Naive thymus-derived CD8-positive, alpha-beta T cell (primary cell): ENCODE results near the gene NPTXR. TPM values are rescaled to one million over a fixed set of nuclear protein-coding genes. Genes with fewer than 3 reads are reported as not detected.

Experiments used
- ATAC-seq, 2 donors: fragments of 150-1000 bp; cut with Tn5 transposase in 1 of 2; sonication (Bioruptor Pico), chemical (Tn5 transposase) in 1 of 2; 1 replicate in 1 of 2; 2 replicates in 1 of 2; pipeline ENCODE4 v1.10.0; 2021; ENCODE audit warnings: mild to moderate bottlenecking in 2 of 2, moderate library complexity in 2 of 2
- POLR2A ChIA-PET: fragments of 350-600 bp; sonication (Branson Sonifier 250); formaldehyde crosslinking; loops from one replicate; lab custom pipeline; 2021; ENCODE audit warnings: antibody characterized with exemption; lab: Charles Lee
- DNase-seq, 10 donors: peaks; one replicate each; pipeline versions ENCODE4 v3.0.0 to v3.0.0-alpha.2; 2020 to 2022
- H3K27ac Mint-ChIP-seq, 10 donors: one replicate each; pipeline ENCODE4 v1.8.0; 2020 to 2022; ENCODE audit warnings: mild to moderate bottlenecking in 10 of 10, mixed read lengths in 10 of 10, moderate library complexity in 4 of 10, inconsistent platforms in 1 of 10
- H3K27me3 Mint-ChIP-seq, 5 donors: one replicate each; pipeline ENCODE4 v1.8.0; 2021 to 2022; ENCODE audit warnings: mixed read lengths in 5 of 5
- H3K36me3 Mint-ChIP-seq, 3 donors: one replicate each; pipeline ENCODE4 v1.8.0; 2020 to 2022; ENCODE audit warnings: mixed read lengths in 3 of 3, mild to moderate bottlenecking in 2 of 3, inconsistent platforms in 1 of 3
- H3K4me1 Mint-ChIP-seq, 4 donors: one replicate each; pipeline ENCODE4 v1.8.0; 2021 to 2022; ENCODE audit warnings: mixed read lengths in 4 of 4
- H3K4me3 Mint-ChIP-seq, 10 donors: one replicate each; pipeline ENCODE4 v1.8.0; 2020 to 2022; ENCODE audit warnings: mild to moderate bottlenecking in 10 of 10, mixed read lengths in 10 of 10, moderate library complexity in 6 of 10, inconsistent platforms in 1 of 10
- H3K9me3 Mint-ChIP-seq, 9 donors: one replicate each; pipeline ENCODE4 v1.8.0; 2020 to 2022; ENCODE audit warnings: mixed read lengths in 9 of 9, mild to moderate bottlenecking in 3 of 9, inconsistent platforms in 1 of 9, moderate library complexity in 1 of 9
- polyA plus RNA-seq, 3 donors: library from polyadenylated mRNA; unstranded; fragments of 300-500 nt; fragmentation: Illumina TruSeq; gene quantifications; one replicate each; pipeline ENCODE4 v1.2.3, GENCODE V29; 2021
- total RNA-seq, 8 experiments: library from RNA in 2 of 8; stranded (reverse) in 2 of 8; gene quantifications; one replicate each; pipeline ENCODE4 v1.2.3 and lab custom pipeline; 2021 to 2026

The NPTXR gene
- total and polyA plus RNA-seq, 5 experiments from 2014 or later = 0.73 to 12.6 (median 1.1) TPM

DNA sequence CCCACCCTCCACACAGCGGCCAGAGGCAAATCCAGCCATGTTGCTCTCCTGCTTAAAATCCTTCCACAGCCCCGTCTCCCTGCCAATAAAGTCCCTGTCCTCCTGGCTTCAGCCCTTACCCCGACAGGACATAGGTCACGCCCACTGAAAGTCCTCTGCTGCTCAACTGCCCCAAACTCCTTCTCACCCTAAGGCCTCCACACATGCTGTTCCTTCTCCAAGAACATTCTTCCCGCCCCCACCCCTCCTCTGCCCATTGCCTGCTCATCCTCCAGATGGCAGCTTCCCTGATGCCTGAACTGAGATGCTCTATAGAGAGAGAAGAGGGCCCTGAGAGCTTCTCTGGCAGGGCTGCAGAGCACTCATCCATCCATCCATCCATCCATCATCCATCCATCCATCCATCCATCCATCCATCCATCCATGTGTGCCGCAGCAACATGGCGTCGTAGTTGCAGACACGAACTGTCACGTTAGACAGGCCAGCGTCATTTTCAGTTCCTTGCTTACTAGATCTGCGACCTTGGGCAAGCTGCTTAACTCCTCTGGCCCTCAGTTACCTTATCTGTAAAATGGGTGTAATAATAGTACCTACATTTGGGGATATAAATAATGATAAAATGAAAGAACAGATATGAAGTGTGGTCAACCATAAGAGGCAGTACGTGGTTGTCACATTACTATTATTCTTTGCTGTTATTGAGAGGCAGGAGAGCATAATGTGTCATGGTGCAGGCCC is 9.4 kb downstream of the NPTXR start:
- peaks cover 0 to 12% (median 0%) of the 10 kb centered on the region in 3 donors for H3K36me3 Mint-ChIP-seq
- H3K27ac Mint-ChIP-seq = peak overlapping the region in 1 of 10 donors; percentile 47

DNA sequence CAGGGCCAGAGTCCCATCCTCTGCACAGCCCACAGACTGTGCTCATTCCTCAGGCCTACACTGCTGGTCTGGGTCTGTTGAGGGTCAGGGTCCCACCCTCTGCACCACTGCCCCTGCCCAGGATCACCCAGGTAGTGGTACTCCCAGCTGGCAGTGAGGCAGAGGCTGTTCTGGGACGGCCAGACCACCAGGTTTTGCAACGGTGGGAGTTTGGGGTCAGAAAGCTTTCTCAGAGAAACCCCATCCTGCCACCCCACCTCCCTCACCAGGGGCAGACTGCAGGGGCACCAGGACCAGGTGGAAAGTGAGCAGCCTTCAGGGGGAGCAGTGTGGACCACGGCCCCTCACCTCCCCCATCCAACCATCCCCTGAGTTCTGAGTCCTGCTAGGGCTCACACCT is 10.8 kb downstream of the NPTXR start:
- H3K36me3 Mint-ChIP-seq = peaks cover 0 to 10% (median 0%) of the 10 kb centered on the region in 3 donors
- ATAC-seq = no peak
- H3K4me3 Mint-ChIP-seq = no peak overlapping the region
- H3K9me3 Mint-ChIP-seq = no peaks in the 10 kb centered on the region
- DNase-seq = peak in 1 of 10 donors; percentile 3
- no peak overlapping the region for H3K27ac Mint-ChIP-seq
- POLR2A ChIA-PET = interaction anchor here (0.5 kb wide), 1 partner anchor 89 kb away, joined by 3 read pairs; no protein-coding TSS in a partner anchor
- H3K4me1 Mint-ChIP-seq = peaks cover 0 to 10% (median 1%) of the 10 kb centered on the region in 4 donors
- peaks cover 0 to 5% (median 0%) of the 10 kb centered on the region in 5 donors for H3K27me3 Mint-ChIP-seq

More for the DNA sequence above, 9.4 kb downstream of the NPTXR start:
- peak in 1 of 10 donors; percentile 14 for DNase-seq
- no peak for ATAC-seq
- POLR2A ChIA-PET = interaction anchor here (0.6 kb wide), 3 partner anchors 73 to 472 kb away, joined by 3 to 6 read pairs (median 3); no protein-coding TSS in a partner anchor
- Mint-ChIP-seq H3K27me3 (peaks cover 0 to 5% (median 0%) of the 10 kb centered on the region in 5 donors), H3K9me3 (no peaks in the 10 kb centered on the region), H3K4me3 (no peak overlapping the region), H3K4me1 (peaks cover 0 to 13% (median 1%) of the 10 kb centered on the region in 4 donors)

GRCh38 chr22:38832005-38832978 is 11.5 kb downstream of the NPTXR start:
- H3K27me3 Mint-ChIP-seq = peaks cover 0 to 5% (median 0%) of the 10 kb centered on the region in 5 donors
- ATAC-seq (no peak), DNase-seq (peak in 1 of 10 donors; percentile 54)
- no peak overlapping the region for H3K27ac Mint-ChIP-seq
- H3K4me3 Mint-ChIP-seq = no peak overlapping the region
- no peaks in the 10 kb centered on the region for H3K9me3 Mint-ChIP-seq
- POLR2A ChIA-PET = no interaction called here
- H3K36me3 Mint-ChIP-seq = peaks cover 0 to 11% (median 2%) of the 10 kb centered on the region in 3 donors
- H3K4me1 Mint-ChIP-seq = peaks cover 0 to 9% (median 1%) of the 10 kb centered on the region in 4 donors

DNA sequence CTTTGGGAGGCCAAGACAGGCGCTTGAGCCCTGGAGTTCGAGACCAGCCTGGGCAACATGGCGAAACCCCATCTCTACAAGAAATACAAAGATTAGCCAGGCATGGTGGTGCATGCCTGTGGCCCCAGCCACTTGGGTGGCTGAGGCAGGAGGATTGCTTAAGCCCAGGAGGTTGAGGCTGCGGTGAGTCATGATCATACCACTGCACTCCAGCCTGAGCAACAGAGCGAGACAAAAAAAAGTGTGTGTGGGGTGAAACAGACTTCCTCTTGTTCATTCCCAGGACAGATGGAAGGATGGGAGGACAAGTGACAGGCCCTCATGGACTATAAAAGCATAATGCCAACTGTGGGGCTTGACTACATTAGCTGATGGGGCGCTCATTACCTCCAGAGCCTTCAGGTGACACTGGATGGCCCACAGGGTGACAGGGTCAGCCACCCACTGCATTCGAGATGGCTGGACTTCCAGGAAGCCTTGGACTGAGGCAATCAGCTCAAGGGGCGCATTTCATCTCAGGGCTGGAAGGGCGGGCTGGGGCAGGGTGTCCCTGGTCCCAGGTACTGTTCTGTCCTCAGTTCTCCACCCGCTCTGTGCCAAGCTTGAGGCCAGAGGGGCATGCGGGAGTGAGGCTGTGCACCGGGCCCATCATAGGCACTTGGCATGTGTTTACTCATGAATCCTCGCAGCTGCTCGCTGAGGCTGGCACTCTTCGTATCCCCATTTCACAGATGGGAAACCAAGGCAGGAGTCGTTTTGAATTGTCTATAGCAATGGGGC is 12.5 kb downstream of the NPTXR start:
- Mint-ChIP-seq H3K27ac (no peak overlapping the region), H3K36me3 (peaks cover 0 to 9% (median 2%) of the 10 kb centered on the region in 3 donors), H3K27me3 (peaks cover 0 to 5% (median 0%) of the 10 kb centered on the region in 5 donors), H3K9me3 (no peaks in the 10 kb centered on the region), H3K4me3 (no peak overlapping the region), H3K4me1 (peaks cover 0 to 8% (median 1%) of the 10 kb centered on the region in 4 donors)
- peak in 1 of 10 donors; percentile 3 for DNase-seq
- ATAC-seq = no peak
- POLR2A ChIA-PET = no interaction called here

DNA sequence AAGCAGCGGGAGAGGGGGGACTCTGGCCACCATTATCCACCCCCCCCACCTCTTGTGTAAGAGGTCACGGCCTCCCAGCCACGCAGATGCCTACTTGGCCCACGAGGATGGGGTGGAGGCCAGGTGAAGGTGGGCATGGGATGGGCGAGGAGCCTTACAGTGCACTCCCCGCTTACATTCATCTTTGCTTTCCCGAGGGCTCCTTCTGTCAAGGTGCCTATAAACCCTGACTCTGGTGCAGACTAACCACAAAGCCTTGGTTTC is 13.1 kb downstream of the NPTXR start:
- no peak for DNase-seq
- H3K9me3 Mint-ChIP-seq = no peaks in the 10 kb centered on the region
- POLR2A ChIA-PET = no interaction called here
- H3K27ac Mint-ChIP-seq = no peak overlapping the region
- H3K36me3 Mint-ChIP-seq = peaks cover 0 to 6% (median 2%) of the 10 kb centered on the region in 3 donors
- peaks cover 0 to 8% (median 1%) of the 10 kb centered on the region in 4 donors for H3K4me1 Mint-ChIP-seq
- H3K27me3 Mint-ChIP-seq = peaks cover 0 to 2% (median 0%) of the 10 kb centered on the region in 5 donors
- no peak overlapping the region for H3K4me3 Mint-ChIP-seq
- no peak for ATAC-seq

- Mint-ChIP-seq H3K9me3 (no peaks in the 10 kb centered on the region), H3K36me3 (peaks cover 0 to 6% (median 2%) of the 10 kb centered on the region in 3 donors), H3K4me3 (no peak overlapping the region), H3K27me3 (peaks cover 0 to 2% (median 0%) of the 10 kb centered on the region in 5 donors), H3K4me1 (peaks cover 0 to 7% (median 1%) of the 10 kb centered on the region in 4 donors), H3K27ac (no peak overlapping the region)
- ATAC-seq = no peak
- DNase-seq = no peak
- POLR2A ChIA-PET = no interaction called here
These were observed 13.6 kb downstream of the NPTXR start for GRCh38 chr22:38830026-38830844.

DNA sequence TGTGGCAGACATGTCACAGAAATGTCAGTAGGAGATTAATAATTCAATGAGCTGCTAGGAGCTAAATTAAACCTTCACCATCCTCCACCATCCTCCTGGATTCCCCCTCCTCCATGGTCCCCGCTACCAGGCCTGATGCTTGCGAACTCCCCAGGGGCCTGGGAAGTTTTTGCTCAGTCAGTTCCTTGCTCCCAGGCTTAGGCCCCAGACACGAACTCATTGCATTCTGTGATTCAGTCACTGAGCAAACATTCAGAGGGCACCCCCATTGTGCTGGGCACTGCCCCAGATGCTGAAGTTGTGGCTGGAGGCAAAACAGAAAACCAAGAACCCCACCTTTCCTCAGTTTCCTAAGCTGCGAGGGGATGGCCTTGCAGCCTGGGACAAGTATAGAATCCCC is 14.3 kb downstream of the NPTXR start:
- Mint-ChIP-seq H3K4me3 (no peak overlapping the region), H3K27ac (no peak overlapping the region), H3K36me3 (peaks cover 0 to 6% (median 2%) of the 10 kb centered on the region in 3 donors), H3K4me1 (peaks cover 0 to 7% (median 1%) of the 10 kb centered on the region in 4 donors), H3K27me3 (no peaks in the 10 kb centered on the region), H3K9me3 (no peaks in the 10 kb centered on the region)
- POLR2A ChIA-PET = no interaction called here
- no peak for DNase-seq
- ATAC-seq = no peak

- Mint-ChIP-seq H3K4me3 (no peak overlapping the region), H3K9me3 (no peaks in the 10 kb centered on the region), H3K27me3 (no peaks in the 10 kb centered on the region), H3K4me1 (peaks cover 0 to 3% (median 0%) of the 10 kb centered on the region in 4 donors), H3K36me3 (peaks cover 0 to 6% (median 2%) of the 10 kb centered on the region in 3 donors), H3K27ac (no peak overlapping the region)
- DNase-seq (no peak), ATAC-seq (no peak)
- POLR2A ChIA-PET = no interaction called here
These were observed 15.1 kb downstream of the NPTXR start for GRCh38 chr22:38828616-38829205.

- Mint-ChIP-seq H3K36me3 (peaks cover 0 to 6% (median 2%) of the 10 kb centered on the region in 3 donors), H3K27me3 (no peaks in the 10 kb centered on the region), H3K9me3 (no peaks in the 10 kb centered on the region), H3K27ac (no peak overlapping the region), H3K4me3 (no peak overlapping the region), H3K4me1 (peaks cover 0 to 3% (median 0%) of the 10 kb centered on the region in 4 donors)
- ATAC-seq (no peak), DNase-seq (no peak)
- POLR2A ChIA-PET = no interaction called here
These were observed 15.6 kb downstream of the NPTXR start for GRCh38 chr22:38828191-38828590.

GRCh38 chr22:38827510-38827909 is 16.3 kb downstream of the NPTXR start:
- ATAC-seq (no peak), DNase-seq (no peak)
- Mint-ChIP-seq H3K27ac (no peak overlapping the region), H3K4me3 (no peak overlapping the region), H3K4me1 (peaks cover 0 to 3% (median 0%) of the 10 kb centered on the region in 4 donors), H3K9me3 (no peaks in the 10 kb centered on the region), H3K27me3 (no peaks in the 10 kb centered on the region), H3K36me3 (peaks cover 0 to 6% (median 2%) of the 10 kb centered on the region in 3 donors)
- POLR2A ChIA-PET = no interaction called here

GRCh38 chr22:38826801-38827200 is 17.0 kb downstream of the NPTXR start:
- no peaks in the 10 kb centered on the region for H3K27me3 Mint-ChIP-seq
- ATAC-seq (no peak), DNase-seq (no peak)
- H3K4me3 Mint-ChIP-seq = no peak overlapping the region
- peaks cover 0 to 2% (median 0%) of the 10 kb centered on the region in 4 donors for H3K4me1 Mint-ChIP-seq
- peaks cover 0 to 5% (median 2%) of the 10 kb centered on the region in 3 donors for H3K36me3 Mint-ChIP-seq
- no peaks in the 10 kb centered on the region for H3K9me3 Mint-ChIP-seq
- no peak overlapping the region for H3K27ac Mint-ChIP-seq
- POLR2A ChIA-PET = no interaction called here
